BE2C (cell line): ENCODE measurements around the gene PGLYRP4.
"Not testable (repeated sequence)": the region's sequence is repeated elsewhere in the genome, so short reads cannot be mapped to it uniquely, and the experiment has no call there.

Source experiments
- DNase-seq: peaks from one replicate; pipeline ENCODE4 v3.0.0-alpha.2; 2020
- H3K27me3 ChIP-seq: fragments of 250-450 bp; sonication (Bioruptor Pico); 2 replicates; pipeline ENCODE4 v1.5.1; 2020; ENCODE audit warnings: mild to moderate bottlenecking
- H3K36me3 ChIP-seq: fragments of 250-450 bp; sonication (Bioruptor Pico); 2 replicates; pipeline ENCODE4 v1.5.1; 2020; ENCODE audit warnings: mild to moderate bottlenecking
- H3K4me1 ChIP-seq: fragments of 250-450 bp; sonication (Bioruptor Pico); 2 replicates; pipeline ENCODE4 v1.5.1; 2020
- H3K4me3 ChIP-seq: 2 replicates; pipeline ENCODE4 v1.5.1; 2011; ENCODE audit warnings: low read depth, low read length
- H3K9me3 ChIP-seq: fragments of 250-450 bp; sonication (Bioruptor Pico); 2 replicates; pipeline ENCODE4 v1.5.1; 2020
- TF ChIP-seq, protein P1 (sequence below): IDR thresholded peaks from 2 replicates; pipeline ENCODE4 v1.5.1; 2012; ENCODE audit warnings: mild to moderate bottlenecking, low read depth, low read length

Gene PGLYRP4

DNA sequence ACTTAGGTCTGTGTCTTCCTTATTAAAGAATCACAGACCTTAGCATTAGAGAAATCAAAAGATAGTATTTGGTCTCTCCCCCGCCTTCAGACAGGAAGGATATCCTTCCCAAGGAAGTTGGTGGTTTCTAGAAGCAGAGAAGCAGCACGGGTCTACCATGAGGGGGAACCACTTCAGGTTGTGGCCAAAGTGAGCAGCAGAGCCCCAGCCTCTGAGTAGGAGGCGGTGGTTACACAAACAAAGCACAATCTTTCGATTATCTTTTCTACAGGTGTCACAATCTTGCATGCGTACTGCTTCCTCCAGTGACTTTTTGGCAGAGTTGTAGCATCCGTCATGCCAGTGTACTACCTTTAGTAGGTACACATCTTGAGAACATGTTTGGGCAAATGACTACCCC, 8.8 kb downstream of the PGLYRP4 start:
- no peaks in the 10 kb centered on the region for H3K4me1 ChIP-seq
- H3K4me3 ChIP-seq, result no peak overlapping the region
- no peak for DNase-seq
- no peaks in the 10 kb centered on the region for H3K9me3 ChIP-seq
- H3K36me3 ChIP-seq, result no peaks in the 10 kb centered on the region
- H3K27me3 ChIP-seq, result peaks cover 35% of the 10 kb centered on the region
- TF ChIP-seq, protein P1, sequence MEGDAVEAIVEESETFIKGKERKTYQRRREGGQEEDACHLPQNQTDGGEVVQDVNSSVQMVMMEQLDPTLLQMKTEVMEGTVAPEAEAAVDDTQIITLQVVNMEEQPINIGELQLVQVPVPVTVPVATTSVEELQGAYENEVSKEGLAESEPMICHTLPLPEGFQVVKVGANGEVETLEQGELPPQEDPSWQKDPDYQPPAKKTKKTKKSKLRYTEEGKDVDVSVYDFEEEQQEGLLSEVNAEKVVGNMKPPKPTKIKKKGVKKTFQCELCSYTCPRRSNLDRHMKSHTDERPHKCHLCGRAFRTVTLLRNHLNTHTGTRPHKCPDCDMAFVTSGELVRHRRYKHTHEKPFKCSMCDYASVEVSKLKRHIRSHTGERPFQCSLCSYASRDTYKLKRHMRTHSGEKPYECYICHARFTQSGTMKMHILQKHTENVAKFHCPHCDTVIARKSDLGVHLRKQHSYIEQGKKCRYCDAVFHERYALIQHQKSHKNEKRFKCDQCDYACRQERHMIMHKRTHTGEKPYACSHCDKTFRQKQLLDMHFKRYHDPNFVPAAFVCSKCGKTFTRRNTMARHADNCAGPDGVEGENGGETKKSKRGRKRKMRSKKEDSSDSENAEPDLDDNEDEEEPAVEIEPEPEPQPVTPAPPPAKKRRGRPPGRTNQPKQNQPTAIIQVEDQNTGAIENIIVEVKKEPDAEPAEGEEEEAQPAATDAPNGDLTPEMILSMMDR, result no peak

DNA sequence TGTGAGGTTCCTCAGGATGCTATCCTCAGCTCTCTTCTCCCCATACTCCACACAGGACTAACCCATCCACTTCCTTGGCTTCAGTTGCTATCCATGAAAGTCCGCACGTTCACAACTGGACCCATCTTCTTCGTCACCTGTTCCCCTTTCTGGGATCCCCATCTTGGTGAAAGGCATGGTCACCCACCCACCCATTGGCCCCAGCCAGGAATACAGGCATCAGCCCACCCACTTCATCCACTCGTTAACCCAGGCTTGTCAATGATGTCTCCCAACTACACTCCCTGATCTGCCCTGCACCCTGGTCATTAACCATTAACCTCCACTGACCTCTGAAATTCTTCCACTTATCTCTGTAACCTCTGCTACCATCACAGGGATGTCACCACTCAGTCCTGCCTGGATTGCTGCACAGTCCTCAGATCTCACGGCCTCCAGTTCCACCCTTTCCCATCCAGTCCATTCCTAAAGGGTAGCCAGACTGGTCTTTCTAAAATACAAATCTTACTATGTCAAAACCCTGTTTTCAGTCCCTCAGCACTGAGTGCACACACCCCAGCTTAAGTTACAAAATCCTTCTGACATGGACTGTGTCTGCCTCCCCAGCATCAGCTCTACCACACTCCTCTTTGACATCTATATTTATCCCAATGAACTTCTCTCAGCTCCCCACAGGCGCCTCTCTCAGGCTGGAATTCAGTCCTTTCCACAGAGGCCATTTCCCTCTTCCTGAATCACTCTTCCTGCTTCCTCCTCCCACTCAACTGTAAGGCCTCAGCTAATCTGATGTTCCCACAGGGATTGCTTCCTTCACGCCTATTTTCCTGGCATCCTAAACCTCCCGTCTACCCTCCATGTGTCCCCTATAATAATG, 10.4 kb downstream of the PGLYRP4 start:
- no peaks in the 10 kb centered on the region for H3K9me3 ChIP-seq
- no peak overlapping the region for H3K4me3 ChIP-seq
- DNase-seq, result no peak
- no peaks in the 10 kb centered on the region for H3K4me1 ChIP-seq
- H3K27me3 ChIP-seq, result peaks cover 31% of the 10 kb centered on the region
- H3K36me3 ChIP-seq, result no peaks in the 10 kb centered on the region
- TF ChIP-seq, protein P1, result no peak

- TF ChIP-seq, protein P1, result no peak
Measured at GRCh38 chr1:153336650-153337049, 12.0 kb downstream of the PGLYRP4 start.

DNA sequence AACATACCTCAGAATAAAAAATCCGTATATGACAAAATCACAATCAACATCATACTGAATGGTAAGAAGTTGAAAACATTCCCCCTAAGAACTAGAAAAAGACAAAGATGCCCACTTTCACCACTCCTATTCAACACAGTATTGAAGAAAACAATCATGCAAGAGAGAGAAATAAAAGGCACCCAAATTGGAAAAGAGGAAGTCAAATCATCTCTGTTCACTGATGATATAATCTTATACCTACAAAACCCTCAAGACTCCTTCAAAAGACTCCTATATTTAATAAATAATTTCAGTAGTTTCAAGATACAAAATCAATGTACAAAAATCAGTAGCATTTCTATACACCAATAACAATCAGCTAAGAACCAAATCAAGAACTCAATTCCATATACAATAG, 14.7 kb downstream of the PGLYRP4 start:
- Histone ChIP-seq H3K4me1 (no peaks in the 10 kb centered on the region), H3K36me3 (no peaks in the 10 kb centered on the region), H3K9me3 (no peaks in the 10 kb centered on the region), H3K4me3 (no peak overlapping the region), H3K27me3 (peaks cover 12% of the 10 kb centered on the region; the same call in 1 of the 2 replicates)
- TF ChIP-seq, protein P1, result no peak
- no peak for DNase-seq

More at GRCh38 chr1:153336650-153337049, 12.0 kb downstream of the PGLYRP4 start:
- DNase-seq, result no peak
- no peaks in the 10 kb centered on the region for H3K4me1 ChIP-seq
- H3K27me3 ChIP-seq, result peaks cover 22% of the 10 kb centered on the region
- no peaks in the 10 kb centered on the region for H3K9me3 ChIP-seq
- H3K36me3 ChIP-seq, result no peaks in the 10 kb centered on the region
- no peak overlapping the region for H3K4me3 ChIP-seq

GRCh38 chr1:153324912-153325311, 23.7 kb downstream of the PGLYRP4 start:
- no peaks in the 10 kb centered on the region for H3K4me1 ChIP-seq
- TF ChIP-seq, protein P1, result no peak
- H3K36me3 ChIP-seq, result no peaks in the 10 kb centered on the region
- no peak overlapping the region for H3K4me3 ChIP-seq
- no peaks in the 10 kb centered on the region for H3K27me3 ChIP-seq
- DNase-seq, result no peak
- H3K9me3 ChIP-seq, result no peaks in the 10 kb centered on the region; the same call in 1 of the 2 replicates

DNA sequence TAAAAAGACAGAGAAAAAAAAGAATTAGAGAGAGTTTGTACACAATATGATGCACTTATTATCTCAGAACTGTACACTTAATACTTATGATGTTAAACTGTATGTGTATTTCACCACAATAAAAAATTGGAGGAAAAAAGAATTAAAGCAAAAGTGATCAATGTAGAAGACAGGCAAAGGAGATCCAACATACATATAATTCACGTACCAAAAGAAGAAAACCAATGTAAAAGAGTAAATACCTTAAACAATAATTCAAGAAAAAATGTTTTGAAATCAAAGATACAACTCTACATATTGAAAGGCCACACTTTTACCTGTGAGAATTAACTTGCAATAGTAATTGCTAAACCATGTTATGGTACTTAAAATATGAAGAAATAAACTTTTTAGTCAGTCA, 26.1 kb downstream of the PGLYRP4 start:
- no peaks in the 10 kb centered on the region for H3K36me3 ChIP-seq
- no peaks in the 10 kb centered on the region for H3K9me3 ChIP-seq
- TF ChIP-seq, protein P1, result no peak
- H3K4me3 ChIP-seq, result no peak overlapping the region
- no peaks in the 10 kb centered on the region for H3K27me3 ChIP-seq
- H3K4me1 ChIP-seq, result no peaks in the 10 kb centered on the region
- no peak for DNase-seq

DNA sequence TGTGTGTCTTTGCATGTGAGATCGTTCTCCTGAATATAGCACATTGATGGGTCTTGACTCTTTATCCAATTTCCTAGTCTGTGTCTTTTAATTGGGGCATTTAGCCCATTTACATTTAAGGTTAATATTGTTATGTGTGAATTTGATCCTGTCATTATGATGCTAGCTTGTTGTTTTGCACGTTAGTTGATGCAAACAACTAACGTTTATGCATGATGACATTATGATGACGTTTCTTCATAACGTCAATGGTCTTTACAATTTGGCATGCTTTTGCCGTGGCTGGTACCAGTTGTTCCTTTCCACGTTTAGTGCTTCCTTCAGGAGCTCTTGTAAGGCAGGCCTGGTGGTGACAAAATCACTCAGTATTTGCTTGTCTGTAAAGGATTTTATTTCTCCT, 30.5 kb downstream of the PGLYRP4 start:
- not testable (repeated sequence) for H3K9me3 ChIP-seq, H3K4me1 ChIP-seq, H3K27me3 ChIP-seq, DNase-seq, H3K36me3 ChIP-seq, H3K4me3 ChIP-seq

DNA sequence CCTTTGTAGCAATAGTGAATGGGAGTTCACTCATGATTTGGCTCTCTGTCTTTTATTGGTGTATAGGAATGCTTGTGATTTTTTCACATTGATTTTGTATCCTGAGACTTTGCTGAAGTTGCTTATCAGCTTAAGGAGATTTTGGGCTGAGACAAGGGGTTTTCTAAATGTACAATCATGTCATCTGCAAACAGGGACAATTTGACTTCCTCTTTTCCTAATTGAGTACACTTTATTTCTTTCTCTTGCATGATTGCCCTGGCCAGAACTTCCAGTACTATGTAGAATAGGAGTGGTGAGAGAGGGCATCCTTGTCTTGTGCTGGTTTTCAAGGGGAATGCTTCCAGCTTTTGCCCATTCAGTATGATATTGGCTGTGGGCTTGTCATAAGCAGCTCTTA, 32.6 kb downstream of the PGLYRP4 start:
- not testable (repeated sequence) for H3K4me1 ChIP-seq, H3K9me3 ChIP-seq, H3K27me3 ChIP-seq, DNase-seq, H3K4me3 ChIP-seq, H3K36me3 ChIP-seq

- DNase-seq, H3K4me3 ChIP-seq, H3K27me3 ChIP-seq, H3K4me1 ChIP-seq, H3K9me3 ChIP-seq, H3K36me3 ChIP-seq: not testable (repeated sequence)
Measured at GRCh38 chr1:153314388-153314787, 34.3 kb downstream of the PGLYRP4 start.
